DMS114 treated with DMSO at 0.1 percent for 48 hours (cell line): ENCODE results near the gene PLEK2.
A peak's percentile ranks its signal among the peaks of the same experiment; 100 is the strongest.
"Not testable (repeated sequence)": the region's sequence is repeated elsewhere in the genome, so short reads cannot be mapped to it uniquely, and the experiment has no call there.

ENCODE experiments used
- DNase-seq: peaks from one replicate; lab custom pipeline; 2025; ENCODE audit not compliant: unreplicated experiment; lab: John Stamatoyannopoulos, UW

PLEK2 gene

GRCh38 chr14:67360470-67361206, 51.3 kb downstream of the PLEK2 start:
- DNase-seq, result no peak

GRCh38 chr14:67359775-67360469, 52.0 kb downstream of the PLEK2 start, which contains the start of the genes ATP6V1D and EIF2S1:
TSS of gene ATP6V1D (minus strand) at chr14:67359804. CDS start at chr14:67359698, 106 bp downstream.
TSS of gene EIF2S1 (plus strand) at chr14:67360328. CDS start at chr14:67364768, 4,440 bp downstream.
- peak; percentile 93 for DNase-seq

- no peak for DNase-seq
Measured at GRCh38 chr14:67358924-67359774, 52.8 kb downstream of the PLEK2 start.

GRCh38 chr14:67357969-67358354, 54.0 kb downstream of the PLEK2 start:
- no peak for DNase-seq

GRCh38 chr14:67357186-67357968, 54.6 kb downstream of the PLEK2 start:
- DNase-seq, result no peak

GRCh38 chr14:67352055-67352454, 59.9 kb downstream of the PLEK2 start:
- DNase-seq, result no peak

GRCh38 chr14:67345583-67345982, 66.4 kb downstream of the PLEK2 start:
- DNase-seq, result no peak

GRCh38 chr14:67343601-67344230, 68.2 kb downstream of the PLEK2 start:
- no peak for DNase-seq

GRCh38 chr14:67341231-67341630, 70.7 kb downstream of the PLEK2 start:
- not testable (repeated sequence) for DNase-seq
